NCI-H1105 treated with DMSO at 0.1 percent for 48 hours (cell line): ENCODE results near the gene PRKD1.
A peak's percentile ranks its signal among the peaks of the same experiment; 100 is the strongest.
"Not testable (repeated sequence)": the region's sequence is repeated elsewhere in the genome, so short reads cannot be mapped to it uniquely, and the experiment has no call there.

Experiments
- DNase-seq: peaks from one replicate; lab custom pipeline; 2025; lab: John Stamatoyannopoulos, UW

The PRKD1 gene

DNA sequence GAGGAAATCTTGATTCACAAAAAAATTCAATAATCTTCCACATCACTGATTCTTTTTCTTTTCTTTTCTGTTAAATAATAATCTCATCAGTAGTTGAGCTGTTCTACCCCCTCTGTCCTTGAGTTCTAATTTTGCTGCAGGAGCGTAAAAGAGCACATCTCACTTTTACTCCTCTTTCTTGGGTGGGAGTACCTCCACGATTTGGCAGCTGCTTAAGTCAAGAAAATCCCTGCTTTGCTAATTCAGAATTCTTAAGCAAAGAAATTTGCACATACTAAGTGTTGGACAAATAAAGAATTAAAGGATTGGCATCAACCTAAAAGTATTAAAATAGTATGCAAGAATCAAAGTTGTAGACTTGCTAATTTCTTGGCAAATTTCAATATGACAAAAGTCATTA, 128.8 kb downstream of the PRKD1 start:
- DNase-seq, result no peak

DNA sequence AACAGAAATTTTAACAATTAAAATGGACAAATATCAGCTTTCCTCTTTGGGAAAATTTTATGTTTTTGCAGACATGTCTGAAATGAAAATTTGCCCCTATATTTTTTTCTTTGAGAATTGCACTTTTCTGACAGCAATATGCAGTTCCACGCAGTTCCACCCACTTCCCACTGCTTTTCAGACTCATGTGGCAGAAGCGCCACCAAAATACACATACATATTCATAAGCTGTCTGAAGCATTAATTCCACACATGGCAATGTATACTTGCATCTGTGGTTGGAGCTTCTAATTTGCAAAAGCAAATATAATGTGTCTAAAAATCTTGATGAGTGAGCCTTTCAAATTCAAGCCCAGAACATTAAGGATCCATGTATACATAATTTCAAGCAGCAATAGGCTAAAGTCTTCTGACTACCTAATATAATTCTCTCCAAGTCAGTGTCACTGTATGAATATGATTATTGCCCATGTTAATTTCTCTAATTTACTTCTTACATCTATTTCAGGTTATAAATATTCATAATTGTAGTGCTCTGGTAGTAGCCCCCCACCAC, 129.5 kb downstream of the PRKD1 start:
- DNase-seq, result no peak

DNA sequence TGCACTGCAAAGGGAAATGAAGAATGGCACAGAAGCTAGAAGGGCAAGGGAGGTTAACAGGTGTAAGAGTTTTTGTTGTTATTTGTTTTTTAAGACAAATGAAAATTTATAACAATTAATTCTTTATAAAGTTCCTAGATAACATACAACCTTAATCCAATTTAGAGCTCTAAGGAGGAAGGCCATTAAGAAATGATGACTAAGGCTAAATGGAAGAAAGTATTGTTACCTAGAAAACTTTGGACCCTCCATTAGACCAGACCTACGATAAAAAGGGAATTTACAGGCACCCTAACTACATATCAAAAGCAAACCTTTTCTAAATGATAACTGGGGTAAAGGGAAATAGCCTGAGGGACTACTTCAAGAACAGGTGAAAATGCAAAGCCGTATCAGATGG, 130.8 kb downstream of the PRKD1 start:
- no peak for DNase-seq

DNA sequence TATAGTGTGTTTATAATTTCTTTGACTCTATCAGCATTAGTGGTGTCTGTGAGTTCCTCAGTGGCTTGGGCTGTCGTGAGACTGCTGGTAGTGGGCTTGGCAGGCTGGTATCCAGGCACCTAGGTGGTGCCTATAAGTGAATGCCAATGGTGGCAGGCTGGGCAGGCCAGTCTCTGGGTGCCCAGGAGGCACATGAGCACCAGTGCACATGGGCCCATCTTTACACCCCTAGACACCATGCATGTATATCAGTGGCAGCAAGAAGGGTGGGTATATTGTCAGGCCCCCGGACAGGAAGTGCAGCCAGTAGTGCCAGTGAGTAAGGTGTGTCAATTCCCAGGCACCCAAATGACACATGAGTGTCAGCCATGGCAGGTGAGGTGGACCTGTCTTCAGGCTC, 138.2 kb downstream of the PRKD1 start:
- no peak for DNase-seq

DNA sequence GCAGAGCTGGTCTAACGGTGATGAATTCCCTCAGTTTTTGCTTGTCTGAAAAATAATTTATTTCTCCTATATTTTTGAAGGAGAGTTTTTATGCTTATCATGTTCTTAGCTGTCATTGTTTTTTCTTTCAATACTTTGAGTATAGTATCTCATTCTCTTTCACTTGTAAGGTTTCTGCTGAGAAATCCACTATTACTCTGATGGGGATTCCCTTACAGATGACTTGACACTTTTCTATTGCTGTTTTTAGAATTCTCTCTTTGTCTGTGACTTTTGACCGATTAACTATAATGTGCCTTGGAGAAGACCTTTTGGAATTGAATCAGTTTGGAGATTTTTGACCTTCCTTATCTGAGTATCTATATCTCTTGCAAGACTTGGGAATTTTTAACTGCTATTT, 139.6 kb downstream of the PRKD1 start:
- DNase-seq, result no peak

DNA sequence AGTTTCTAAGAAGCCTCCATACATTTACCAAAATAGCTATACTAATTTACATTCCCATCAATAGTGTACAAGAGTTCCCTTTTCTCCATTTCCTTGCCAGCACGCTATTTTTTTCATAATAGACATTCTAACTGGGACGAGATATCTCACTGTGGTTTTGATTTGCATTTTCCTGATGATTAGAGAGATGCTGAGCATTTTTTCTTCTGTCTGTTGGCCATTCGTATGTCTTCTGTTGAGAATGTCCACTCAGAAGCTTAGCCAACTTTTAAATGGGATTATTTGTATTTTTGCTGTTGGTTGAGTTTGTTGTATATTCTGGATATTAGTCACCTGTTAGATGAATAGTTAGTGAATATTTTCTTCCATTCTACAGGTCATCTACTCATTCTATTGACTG, 144.1 kb downstream of the PRKD1 start:
- DNase-seq, result no peak

DNA sequence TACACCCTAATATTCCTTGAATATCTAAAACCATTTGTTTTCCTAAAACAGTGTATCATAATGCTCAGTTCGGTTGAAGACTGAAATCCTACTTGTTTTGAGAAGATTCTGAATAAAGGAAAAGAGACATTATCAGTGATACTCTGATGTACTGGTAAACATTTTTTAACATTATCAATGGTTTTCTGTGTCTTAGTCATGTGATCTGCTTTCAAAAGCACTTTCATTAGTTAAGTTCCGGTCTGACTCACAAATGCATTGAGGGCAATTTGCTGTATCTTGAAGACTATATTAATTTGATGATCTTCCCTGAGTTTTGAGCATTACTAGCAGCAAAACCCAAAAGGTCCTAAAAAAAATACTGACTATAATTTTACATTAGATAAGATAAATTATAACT, 145.6 kb downstream of the PRKD1 start:
- no peak for DNase-seq

DNA sequence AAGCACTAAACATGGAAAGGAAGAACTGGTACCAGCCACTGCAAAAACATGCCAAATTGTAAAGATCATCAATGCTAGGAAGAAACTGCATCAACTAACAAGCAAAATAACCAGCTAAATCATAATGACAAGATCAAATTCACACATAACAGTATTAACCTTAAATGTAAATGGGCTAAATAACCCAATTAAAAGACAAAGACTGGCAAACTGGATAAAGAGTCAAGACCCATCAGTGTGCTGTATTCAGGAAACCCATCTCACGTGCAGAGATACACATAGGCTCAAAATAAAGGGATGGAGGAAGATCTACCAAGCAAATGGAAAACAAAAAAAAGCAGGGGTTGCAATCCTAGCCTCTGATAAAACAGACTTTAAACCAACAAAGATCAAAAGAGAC, 150.5 kb downstream of the PRKD1 start:
- not testable (repeated sequence) for DNase-seq

DNA sequence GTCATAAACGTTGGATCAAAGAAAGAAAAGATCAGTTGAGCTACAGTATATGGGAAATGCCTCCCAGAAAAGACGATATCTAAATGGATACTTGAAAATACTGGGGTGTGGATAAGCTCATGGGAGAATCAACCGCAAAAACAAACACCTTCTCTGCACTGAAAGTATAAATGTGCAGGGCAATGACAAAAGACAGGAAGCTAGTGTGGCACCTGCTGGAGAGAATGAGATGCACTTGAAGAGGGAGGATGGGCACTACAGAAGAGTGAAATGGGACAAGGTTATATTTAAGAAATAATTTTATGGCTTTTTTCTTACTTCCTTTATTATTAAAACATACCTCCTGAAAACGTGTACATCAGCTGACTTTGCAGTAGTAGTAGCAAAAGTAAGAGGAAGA, 153.7 kb downstream of the PRKD1 start:
- peak; percentile 8 for DNase-seq

DNA sequence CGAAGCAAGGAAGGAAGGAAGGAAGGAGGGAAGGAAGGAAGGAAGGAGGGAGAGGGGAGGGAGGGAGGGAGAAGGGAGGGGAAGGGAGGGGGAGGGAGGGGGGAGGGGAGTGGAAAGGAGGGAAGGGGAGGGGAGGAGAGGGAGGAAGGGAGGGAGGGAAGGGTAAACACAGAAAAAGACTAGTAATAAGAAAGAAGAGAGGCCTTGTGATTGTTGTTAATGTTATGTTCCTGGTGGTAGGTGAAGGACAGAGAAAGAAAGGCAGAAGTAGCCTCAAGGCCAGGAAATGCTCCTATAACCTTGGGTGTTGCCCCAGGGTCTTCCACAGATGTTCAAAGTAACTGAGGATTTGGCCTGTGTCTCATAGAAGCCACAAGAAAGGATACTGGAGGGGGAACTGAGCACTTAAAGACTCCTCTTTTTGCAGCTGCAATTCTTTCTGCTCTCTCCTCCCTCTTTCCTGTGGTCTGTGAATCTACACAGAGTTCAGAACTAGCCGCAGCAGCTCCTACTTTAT, 164.2 kb downstream of the PRKD1 start:
- no peak for DNase-seq

DNA sequence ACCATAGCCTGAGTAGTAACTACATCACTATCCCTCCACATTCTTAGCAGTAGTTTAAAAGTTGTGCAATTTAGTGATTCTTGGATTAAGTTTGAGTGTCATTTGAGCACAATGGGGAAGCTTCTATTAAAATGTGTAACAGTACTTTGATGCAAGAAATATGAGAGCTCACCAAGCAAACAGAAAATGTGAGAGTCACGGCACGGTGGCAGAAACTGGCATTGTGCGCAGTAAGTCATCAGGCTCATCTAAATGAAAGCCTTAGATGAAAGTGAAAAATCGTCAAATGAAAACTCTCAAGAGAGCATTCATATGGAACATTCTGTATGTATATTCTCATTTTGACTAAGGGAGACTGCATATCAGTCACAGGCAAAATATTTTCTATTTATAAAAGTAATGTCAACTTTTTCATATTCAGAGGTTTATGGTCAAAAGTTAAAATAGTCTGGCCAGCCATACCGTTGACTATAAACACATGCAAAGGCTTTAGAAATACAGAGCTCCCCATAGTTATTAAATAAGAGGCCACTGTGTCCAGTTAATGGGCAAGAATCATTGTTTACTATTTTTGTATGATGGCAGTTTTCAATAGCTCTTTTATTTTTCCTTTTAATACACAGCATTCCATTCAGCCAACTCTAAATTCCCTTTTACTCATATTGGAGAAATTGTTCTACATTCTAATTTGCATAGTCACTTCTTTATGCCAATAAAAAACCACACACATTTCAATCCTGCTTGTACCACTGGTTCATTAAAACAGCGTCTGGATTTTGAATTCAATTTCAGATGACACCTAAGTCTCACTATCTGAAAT, 167.9 kb downstream of the PRKD1 start:
- no peak for DNase-seq

DNA sequence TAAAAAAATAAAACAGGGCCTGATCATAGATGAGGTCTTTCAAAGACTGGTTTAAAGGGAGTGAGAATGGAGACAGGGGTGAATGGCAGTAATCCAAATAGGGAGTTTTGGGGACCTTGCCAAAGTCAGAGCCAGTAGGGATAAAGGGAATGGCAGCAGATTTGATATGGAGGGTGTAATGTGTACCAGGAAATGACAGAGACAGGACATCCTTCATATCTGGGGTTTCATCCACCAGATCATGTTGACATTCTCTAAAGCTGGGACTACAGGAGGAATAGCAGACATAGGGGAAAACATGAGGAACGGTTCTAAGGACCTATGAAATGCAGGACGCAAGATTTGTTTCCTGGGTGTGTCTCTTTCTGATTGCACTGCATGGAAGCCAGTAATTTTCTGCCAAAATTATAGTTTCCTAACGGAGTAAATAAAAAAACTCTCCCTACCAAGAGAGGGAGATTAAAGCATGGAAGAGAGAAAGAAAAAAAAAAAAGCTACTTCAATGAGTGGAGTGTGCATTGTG, 169.9 kb downstream of the PRKD1 start:
- DNase-seq, result no peak

DNA sequence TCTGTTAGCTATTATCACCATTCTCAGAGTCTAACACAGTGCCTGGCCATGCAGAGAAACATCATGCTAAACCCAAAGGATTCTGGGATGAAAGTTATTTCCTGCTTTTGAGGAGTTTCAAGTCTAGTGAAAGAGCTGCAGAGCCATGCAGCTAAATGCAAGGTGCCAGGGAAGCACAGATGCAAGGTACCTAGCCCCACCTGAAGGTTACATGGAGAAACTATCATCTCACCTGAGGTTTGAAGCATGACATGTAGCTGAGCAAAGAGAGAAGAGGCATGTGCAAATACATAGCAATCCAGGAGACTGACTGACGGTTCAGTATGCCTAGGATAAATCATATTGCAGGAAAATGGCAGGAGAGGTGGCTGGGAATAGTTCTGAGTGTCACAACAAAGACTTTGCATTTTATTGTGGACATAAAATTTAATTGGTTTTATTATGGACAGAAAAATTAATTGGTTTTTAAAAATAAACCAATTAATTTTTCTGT, 170.4 kb downstream of the PRKD1 start:
- no peak for DNase-seq

DNA sequence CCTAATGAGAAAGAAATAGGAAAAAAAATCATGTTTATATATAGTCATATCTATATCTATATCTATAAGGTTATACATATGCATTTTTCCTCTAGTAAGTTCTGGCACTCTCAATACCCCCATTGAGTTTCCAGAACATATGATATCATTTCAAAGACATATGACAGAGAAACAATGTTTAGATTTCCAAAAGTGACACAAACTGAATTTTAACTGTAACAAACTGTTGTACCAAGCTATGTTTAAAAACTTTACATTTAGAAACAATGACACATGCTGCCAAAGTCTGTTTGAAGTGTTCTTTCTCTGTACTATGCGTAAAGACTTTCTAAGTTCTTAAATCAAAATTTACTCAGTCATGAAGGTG, 171.6 kb downstream of the PRKD1 start:
- DNase-seq, result no peak

DNA sequence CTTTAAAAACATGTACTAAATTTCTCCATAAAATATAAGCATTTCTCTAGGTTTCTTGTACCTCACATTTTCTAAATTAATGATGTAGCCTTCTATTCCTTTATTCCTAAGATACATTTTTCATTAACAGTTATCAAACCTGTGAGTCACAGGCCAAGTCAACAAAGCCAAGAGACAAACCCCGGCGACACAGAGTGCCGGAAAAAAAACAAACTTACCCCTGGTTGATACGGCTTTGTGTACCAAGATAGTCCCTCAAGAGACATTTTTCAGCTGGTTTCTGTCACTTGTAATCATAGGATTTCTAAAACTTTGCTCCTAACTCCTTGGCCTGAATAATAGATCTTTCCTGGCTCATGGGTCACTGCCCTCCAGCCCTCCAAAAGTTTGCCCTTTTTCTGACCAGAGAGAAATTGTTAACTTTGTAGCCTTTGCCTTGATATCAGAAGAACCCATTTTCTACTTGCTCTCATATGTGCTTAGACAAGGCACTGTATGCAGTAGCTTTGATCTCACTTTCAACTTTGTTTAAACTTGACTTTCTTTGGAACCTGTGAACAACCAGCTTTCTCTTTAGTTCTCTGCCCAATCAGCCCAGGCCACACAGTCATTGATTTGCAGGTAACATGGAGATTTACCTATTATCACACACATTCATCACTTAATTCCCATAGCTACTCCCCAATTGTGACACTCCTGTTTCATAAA, 172.2 kb downstream of the PRKD1 start:
- no peak for DNase-seq

DNA sequence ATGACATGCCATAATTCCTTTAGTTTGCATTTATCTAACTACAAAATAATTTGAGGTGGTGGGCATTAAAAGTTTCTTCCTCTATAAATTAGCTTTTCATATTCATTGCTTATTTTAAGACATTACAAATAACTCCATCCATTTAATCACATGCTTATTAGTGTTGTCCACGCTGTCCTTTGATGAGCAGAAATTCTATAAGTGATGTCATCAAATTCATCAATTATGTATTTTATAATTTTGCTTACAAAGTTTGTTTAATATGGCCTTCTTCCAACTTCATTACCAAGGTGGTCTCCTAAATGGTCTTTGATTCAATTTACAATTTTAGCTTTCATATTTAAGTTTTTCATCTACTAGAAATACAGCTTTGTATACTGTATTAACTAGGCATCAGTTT, 173.5 kb downstream of the PRKD1 start:
- DNase-seq, result no peak

DNA sequence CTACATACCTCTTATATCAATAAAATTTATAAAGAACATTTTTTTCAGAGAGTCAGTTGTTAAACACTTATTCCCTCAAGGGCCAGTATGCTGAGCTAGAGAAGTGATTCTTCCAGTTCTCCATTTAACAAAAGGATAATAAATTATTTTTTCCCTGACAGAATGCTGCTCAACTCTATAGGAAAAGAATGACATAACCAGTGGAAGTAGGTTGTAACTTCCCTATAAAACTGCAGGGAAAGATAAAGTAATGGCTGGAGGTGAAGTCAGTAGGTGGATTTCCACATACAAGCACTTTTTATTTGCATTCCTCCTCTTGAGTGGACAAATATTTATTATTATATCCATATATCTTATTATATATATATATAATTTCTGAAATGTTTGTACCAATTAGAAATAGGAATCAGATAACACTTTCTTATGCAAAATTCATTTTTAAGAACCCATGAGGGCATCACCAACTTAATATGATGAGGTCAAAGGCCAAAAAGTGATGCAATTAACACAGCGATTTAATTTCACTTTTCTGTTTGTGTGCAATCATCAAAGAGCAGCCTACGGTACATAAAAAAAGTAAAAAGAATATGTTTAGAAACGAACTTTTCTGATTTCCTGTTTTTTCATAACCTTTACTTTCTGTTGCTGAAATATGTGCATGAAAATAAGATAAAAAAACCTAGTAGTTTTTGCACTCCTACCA, 175.3 kb downstream of the PRKD1 start:
- DNase-seq, result no peak

DNA sequence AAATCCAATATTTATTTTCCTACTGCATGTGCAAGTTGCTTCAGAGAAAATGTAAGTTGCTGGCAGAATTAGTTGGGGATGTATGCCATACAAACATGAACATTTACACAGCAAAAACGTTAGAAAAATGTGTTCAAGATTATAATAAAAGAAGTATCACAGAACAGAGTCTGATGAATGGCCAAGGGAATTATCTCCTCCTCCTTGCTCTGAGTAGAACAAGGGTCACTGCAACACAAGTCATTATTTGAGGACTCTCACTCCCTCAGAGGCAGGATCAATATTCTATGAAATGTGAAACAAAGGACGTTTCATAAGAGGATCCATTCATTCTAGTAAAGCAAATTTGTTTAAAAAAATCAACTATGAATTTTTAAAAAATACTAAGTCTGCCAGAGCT, 177.8 kb downstream of the PRKD1 start:
- DNase-seq, result no peak

DNA sequence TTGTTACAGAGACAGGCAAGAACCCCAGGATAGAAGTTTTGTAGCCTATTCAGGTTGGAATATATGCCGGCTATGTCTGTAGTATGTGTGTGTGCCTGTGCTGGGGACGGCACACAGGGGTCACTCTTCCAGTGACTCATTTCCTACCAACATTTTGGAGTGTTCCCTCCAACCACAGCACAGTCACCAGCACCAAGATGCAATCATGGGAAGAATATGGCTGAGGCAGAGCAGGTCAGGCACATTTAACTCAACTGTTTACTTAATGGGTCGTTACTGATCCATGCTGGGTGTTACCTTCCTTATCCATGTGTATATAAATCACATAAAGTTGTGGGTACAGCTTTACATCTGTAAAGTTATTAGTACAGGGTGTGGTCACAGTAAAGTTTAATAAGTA, 178.3 kb downstream of the PRKD1 start:
- DNase-seq, result no peak

DNA sequence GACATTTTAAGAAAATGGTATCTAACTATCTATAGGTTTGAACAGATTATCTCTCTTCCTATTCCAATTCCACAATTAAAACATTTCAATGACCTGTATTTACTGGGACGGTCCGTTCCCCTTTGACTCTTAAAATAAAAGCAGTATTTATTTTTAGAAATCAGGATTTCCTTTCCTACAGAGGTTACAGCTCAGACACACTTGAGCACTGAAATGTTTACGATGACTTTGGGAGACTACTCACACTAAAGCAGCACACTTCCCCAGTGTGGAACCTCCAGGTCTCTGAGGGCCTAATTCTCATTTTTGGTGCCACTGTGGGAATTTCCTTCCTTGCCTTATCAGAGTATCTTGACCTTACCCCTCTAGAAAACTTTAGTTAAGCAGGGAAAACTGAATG, 181.8 kb downstream of the PRKD1 start:
- DNase-seq, result no peak

DNA sequence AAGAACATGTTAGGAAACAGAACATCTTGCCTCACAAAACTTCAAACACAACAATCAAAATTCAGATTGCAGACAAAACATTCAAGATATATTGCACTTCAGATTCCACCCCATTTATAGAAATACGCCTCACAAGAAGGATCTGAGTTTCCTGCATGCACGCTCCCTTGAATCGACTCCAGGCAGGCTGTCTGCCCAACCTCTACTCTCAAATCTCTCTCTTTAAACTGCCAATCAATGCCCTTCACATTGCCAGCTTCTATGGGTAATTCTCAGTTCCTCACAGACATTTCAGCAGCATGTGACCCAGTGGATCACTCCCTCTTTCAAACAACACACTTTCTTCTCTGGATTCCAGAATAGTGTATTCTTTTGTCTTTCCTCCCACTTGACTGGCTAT, 184.1 kb downstream of the PRKD1 start:
- DNase-seq, result no peak

DNA sequence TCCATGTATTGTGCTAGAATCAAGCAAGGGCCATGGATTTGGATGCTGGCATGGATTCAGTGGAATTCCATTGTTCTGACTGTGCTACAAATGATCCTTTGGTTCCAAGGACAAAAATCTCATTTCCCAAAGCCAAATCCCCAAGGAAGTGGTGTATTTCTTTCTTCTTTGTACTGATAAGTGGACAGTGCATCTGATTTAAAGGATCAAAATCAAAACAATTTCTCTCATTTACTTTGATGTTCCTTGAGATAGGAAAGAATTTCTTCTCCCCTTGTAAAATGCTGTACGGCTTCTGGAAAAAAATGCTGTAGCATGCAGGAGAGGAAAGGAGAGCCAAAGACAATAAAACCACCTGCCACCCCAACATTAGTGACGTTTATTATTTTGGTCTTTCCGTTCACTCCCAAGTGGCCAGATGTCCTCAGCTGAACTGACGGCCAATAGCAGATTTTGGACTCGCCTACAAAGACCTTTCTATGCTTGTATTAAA, 185.7 kb downstream of the PRKD1 start:
- DNase-seq, result no peak
